Fibroblast of skin of left quadriceps (primary cell): ENCODE results near the gene ACACA.
"Not testable (repeated sequence)": the region's sequence is repeated elsewhere in the genome, so short reads cannot be mapped to it uniquely, and the experiment has no call there.

Experiments used
- DNase-seq, 2 experiments: peaks; one replicate each; pipeline ENCODE4 v3.0.0-alpha.2; 2013; ENCODE audit warnings: low read depth in 2 of 2

The ACACA gene

GRCh38 chr17:37177254-37177870, 229.3 kb downstream of the ACACA start:
- DNase-seq, result no peak

- no peak for DNase-seq
These were observed 229.9 kb downstream of the ACACA start for GRCh38 chr17:37176723-37177122.

- DNase-seq, result peak in 1 of 2 experiments; percentile 4
These were observed 232.4 kb downstream of the ACACA start for GRCh38 chr17:37174205-37174604.

GRCh38 chr17:37170881-37171425, 235.7 kb downstream of the ACACA start:
- DNase-seq, result no peak

- DNase-seq, result no peak
These were observed 237.8 kb downstream of the ACACA start for GRCh38 chr17:37168731-37169353.

- DNase-seq, result no peak
These were observed 238.9 kb downstream of the ACACA start for GRCh38 chr17:37167756-37168155.

- no peak for DNase-seq
These were observed 242.6 kb downstream of the ACACA start for GRCh38 chr17:37164057-37164456.

- no peak for DNase-seq
These were observed 243.8 kb downstream of the ACACA start for GRCh38 chr17:37162800-37163199.

GRCh38 chr17:37160944-37161343, 245.7 kb downstream of the ACACA start:
- peak; percentile 12 to 14 for DNase-seq

GRCh38 chr17:37158290-37158689, 248.3 kb downstream of the ACACA start:
- DNase-seq, result no peak

- DNase-seq, result no peak
These were observed 258.5 kb downstream of the ACACA start for GRCh38 chr17:37148156-37148555.

GRCh38 chr17:37147301-37147812, 259.3 kb downstream of the ACACA start:
- DNase-seq, result no peak

GRCh38 chr17:37146086-37147064, 260.3 kb downstream of the ACACA start:
- no peak for DNase-seq

- no peak for DNase-seq
These were observed 262.4 kb downstream of the ACACA start for GRCh38 chr17:37144075-37144701.

GRCh38 chr17:37143558-37143957, 263.1 kb downstream of the ACACA start:
- not testable (repeated sequence) for DNase-seq

GRCh38 chr17:37142294-37142896, 264.2 kb downstream of the ACACA start:
- no peak for DNase-seq

- no peak for DNase-seq
These were observed 268.0 kb downstream of the ACACA start for GRCh38 chr17:37138571-37139120.

- DNase-seq, result no peak
These were observed 268.6 kb downstream of the ACACA start for GRCh38 chr17:37137906-37138514.

GRCh38 chr17:37137070-37137610, 269.5 kb downstream of the ACACA start:
- no peak for DNase-seq

GRCh38 chr17:37135576-37135975, 271.1 kb downstream of the ACACA start:
- DNase-seq, result no peak
